Measurements from ENCODE around the gene PANK1.
A peak's percentile ranks its signal among the peaks of the same experiment; 100 is the strongest.
"Not testable (repeated sequence)": the region's sequence is repeated elsewhere in the genome, so short reads cannot be mapped to it uniquely, and the experiment has no call there.

The PANK1 gene

DNA sequence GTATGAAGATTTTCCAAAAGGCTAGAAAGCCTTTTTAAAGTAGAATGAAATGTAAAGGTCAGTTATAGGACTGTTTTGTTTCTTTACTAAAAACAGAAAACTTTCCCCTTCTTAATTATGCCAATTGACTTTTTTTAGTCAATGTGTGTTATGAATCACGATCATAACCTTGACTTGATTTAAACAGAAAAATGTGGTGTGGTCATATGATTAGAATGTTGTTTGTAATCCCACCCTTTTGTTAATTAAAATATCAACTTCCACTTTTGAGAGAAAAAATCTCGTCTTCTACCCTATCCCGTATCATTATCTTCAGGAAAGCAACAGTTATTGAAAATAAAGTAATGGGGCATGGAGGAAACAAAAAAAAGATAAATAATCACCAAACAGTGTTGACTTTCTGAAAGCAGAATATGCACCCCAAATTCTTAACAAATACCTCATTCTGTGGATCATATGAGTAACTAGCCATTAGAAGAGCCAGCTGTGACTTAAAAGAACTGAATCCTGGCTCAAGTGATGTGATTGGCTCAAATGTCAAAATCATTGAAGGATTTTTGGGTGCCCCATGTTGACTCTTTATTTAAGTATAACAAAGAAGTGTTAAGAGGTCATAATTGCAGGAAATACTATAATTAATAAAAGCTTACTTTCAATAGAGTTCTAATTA is 77.3 kb downstream of the PANK1 start:
- DNase-seq (ENCODE audit: low spot score): peak; percentile 20

DNA sequence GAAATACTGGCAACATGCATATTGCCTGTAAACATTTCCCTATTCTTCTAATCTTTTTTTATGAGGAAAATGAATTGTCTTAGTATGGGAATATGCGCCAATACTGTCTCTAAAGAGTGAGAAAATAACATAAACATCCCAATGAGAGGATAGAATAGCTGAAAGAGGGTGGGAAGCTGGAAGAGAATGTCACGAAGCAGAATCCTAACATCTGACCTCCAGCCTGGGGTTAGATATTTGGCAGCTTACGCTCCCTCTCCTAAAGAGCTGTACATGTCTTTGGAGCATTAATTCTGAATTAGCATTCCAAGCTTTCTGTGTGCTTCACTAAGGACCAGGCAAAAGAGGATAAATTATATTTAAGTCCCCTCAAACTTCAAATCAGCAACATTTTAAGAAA is 78.0 kb downstream of the PANK1 start:
- no peak for DNase-seq (ENCODE audit: low spot score)

DNA sequence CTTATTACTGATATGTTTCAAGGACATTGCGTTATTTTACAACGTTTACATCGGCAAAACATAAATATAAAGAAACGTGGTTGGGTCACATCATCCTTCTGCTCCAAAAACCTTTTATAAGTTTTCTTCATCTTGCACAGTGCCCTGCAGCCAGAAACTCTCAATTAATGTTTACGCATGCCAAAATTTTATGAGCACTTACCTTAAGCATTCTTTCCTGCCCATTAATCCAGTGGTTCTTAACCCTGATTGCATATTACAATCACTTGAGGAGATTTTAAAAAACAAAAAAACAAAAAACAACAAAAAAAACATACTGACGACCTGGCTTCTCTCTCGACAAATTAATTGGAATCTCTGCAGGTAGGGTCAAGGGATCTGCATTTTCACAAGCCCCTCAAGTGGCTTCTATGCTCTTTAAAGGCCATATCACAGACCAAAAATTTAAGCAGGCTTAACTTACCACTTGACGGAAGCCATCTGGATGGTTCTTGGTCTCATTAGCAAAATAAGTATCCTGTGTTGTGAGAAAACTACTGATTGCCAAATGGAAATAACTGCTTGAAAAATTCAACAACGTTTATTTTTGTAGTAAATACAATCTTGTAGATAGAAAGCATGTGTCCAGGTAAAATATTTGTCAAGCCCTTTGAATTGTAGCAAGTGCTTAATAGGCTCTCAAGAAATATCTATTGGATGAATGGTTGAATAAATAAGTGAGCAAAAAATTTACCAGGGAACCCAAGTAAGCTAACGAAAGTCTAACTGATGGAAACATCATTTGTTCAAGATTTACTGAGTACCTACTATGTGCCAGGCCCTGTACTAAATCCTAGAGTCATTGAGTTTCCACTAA is 78.7 kb downstream of the PANK1 start:
- DNase-seq (ENCODE audit: low spot score): no peak

DNA sequence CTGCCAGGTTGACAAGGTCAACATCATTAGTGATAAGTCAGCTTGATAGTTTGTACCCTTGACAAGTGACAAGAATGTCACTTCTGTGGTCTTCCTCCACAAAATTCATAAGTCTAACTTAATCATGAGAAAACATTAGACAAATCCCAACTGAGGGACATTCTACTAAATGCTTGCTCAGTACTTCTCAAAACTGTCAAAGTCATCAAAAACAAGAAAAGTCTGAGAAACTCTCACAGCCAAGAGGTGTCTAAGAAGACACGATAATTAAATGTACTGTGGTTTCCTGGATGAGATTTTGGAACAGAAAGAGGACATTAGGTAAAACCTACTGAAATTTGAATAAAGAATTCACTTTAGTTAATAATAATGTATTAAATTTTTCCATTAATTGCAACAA is 79.9 kb downstream of the PANK1 start:
- DNase-seq (ENCODE audit: low spot score): no peak

DNA sequence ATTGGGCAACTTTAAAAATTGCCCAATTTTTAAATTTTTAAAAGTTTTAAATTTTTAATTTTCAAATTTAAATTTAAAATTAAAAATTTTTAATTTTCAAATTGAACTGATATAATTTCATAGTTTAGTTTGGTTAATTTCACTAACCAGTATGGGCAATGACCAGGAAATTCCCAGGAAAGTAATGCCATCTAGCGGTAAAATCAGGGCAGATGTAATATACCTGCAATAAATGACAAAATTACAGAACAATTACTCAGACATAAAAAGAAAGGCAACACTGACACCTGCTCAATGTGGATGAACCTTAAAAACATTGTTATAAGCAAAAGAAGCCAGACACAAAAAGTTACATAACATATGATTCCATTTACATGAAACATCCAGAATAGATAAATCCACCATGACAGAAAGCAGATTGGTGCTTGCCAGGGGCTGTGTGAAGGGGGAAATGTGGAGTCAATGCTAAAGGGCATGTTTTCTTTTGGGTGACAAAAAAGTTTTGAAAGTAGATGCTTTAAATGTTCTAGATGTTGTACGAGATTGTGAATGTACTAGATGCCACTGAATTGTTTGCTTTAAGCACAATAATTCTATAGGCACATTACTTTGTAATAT is 81.1 kb downstream of the PANK1 start:
- peak; percentile 54 for DNase-seq (ENCODE audit: low spot score)

DNA sequence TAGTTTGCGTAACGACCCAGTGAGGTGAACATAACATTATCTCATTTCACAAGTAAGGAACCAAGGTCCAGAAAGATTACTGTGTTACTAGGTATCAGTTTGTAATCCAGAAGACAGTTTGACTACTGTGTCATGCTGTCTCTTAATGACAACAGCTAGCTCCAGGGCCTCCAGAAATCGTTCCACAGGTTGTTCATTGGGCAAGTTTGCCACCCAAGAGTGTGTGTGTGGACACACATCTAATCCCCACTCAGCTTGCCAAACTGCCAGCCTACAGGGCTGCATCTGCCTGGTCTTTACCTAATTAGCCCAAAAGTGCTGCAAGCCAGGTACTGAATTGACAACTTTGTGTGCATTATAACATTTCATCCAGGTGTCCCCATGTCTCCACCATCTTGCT is 81.7 kb downstream of the PANK1 start:
- DNase-seq (ENCODE audit: low spot score): no peak

DNA sequence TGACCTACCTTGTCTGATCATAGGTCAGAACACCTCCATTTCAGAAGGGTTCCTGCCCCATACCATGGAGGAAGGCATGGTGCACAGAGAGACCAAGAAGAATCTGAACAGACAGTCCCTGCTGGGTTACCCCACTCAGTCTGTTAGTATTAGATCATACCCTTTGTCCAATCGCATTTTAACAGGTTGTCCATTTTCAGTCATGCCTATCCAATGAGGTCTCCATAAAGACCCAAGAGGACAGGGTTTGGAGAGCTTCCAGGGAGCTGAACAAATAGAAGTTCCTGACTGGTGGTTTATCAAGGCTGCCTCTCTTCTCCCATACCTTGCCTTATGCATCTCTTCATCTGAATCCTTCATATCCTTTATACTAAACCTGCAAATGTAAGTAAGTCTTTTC is 88.4 kb downstream of the PANK1 start:
- DNase-seq (ENCODE audit: low spot score): no peak

DNA sequence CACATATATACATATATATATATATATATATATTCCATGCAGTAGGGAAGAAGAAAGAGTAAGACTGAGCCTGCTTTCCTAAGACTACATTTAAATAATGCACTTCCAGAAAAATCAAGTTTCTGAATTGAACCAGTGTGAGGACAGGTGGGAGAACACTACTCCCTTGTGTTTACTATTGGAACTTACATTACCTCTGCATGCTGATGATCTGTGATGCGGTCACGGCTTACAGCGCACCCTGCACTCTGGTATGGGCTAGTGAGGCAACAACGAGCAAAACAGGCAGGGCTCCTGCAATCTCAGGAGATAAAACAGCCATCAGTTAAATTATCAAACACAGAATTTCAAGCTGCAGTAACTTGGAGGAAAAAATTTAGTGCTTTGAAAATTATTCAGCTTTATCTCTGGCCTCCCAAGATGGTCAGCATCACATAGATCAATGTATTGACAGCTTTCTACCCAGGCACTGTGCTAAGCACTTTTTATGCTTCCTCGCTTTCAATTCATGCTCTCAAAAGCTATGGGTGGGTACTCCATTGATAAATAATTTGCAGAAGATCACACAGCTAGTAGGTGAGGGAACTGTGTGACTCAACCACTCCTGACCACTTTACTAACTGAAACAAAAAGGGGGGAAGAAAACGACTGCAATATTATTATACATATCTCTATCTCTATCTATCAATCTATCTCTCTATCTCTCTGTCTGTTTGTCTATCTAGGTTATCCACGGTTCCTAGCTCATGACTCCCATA is 89.2 kb downstream of the PANK1 start:
- DNase-seq (ENCODE audit: low spot score): no peak

DNA sequence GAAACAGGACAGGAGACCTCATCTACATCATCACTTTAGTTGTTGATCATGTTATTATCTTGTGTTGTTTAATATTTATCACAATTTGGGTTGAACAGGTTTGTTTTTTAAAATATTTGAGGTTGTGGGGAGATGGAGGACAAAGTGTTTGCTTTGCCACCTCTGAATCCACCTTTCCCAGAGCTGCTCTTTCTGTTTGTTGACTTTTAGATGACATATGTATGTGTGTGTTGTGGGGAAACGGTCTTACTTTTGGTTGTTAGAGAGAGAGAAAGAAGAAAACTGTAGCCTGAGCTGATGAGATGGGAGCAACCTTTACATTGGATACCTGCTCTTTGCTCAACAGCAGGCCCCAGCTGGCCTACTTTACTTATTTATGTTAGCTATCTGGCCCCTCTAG is 90.6 kb downstream of the PANK1 start:
- no peak for DNase-seq (ENCODE audit: low spot score)

DNA sequence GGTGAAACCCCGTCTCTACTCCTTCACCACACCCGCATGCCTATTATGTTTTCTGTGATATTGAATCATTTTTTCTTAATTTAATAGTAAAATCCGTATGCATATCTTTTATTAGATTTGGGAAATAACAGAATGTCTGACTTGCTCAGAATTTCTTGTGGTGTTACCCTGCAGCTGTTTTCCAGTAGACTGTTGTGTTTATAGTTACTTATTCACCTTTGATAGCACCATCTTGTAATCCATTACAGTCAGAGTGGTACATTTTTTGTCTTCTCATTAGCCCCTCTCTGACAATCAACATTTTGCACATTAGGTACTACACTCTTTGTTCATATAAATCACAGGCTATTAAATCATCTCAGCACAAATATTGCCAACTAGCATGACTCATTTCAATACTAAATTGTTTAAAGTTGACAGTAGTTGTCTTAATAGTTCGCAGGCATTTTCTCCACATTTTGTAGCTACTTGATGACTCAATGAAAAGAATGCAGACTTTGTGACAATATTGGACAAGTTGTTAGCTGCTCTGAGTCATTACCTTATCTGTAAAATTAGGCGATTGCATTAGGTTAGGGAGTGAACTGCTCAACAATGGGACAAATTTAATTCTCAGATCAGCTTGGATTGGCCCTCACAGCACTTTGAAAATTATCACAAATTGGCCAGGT is 91.8 kb downstream of the PANK1 start:
- peak; percentile 71 for DNase-seq (ENCODE audit: low spot score)

DNA sequence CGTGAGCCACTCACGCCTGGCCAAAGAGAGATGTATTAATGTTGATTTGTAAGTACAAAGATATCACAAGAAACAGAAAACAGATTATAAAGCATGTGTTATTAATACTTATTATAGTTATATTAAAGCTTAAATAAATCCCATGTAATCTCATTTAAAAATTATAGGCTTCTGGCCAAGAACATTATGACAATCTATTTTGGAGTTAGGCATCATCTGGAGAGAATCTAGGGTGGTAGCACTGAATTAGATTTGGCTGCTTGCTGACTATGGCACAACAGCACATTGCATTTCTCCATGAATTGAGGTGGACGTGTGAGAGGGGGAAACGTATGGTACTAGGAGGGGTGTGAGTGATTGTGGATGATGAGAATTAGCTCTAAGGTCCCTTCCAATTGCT is 92.8 kb downstream of the PANK1 start:
- no peak for DNase-seq (ENCODE audit: low spot score)

DNA sequence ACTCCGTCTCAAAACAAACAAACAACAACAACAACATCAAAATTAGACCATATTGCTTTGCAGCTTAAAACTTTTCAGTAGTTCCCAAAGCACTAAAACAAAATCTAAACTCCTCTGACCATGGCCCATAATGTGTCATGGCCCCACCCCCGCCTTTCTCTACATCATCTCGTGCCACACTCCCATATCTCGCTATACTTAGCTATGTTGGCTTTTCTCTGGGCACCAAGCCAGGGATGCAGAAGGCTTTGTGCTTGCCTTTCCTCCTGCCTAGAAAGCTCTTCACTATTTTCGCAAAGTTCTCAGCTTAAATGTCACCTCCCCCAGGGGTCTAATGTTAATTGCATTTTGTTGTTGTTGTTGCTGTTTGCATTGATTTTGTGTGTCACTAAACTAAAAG is 94.5 kb downstream of the PANK1 start:
- no peak for DNase-seq (ENCODE audit: low spot score)

DNA sequence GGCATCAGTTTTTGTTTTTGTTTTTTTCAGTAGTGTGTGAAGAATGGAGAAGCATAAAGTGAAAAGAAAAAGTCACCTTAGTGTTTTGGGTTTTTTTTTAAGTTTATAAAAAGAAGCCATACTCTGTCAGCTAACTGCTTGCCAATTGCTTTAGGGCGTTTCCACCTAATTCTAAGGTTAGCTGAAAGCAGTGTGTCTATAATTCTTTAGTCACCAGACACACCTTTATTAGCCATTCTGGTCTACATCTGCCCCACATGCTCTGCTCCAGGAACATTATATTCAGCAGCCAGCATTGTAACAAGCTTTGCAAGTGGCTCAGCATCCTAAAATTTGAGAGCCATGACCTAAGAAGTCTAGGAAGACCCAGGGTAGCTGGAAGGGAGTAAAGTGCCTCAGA is 95.5 kb downstream of the PANK1 start:
- no peak for DNase-seq (ENCODE audit: low spot score)

DNA sequence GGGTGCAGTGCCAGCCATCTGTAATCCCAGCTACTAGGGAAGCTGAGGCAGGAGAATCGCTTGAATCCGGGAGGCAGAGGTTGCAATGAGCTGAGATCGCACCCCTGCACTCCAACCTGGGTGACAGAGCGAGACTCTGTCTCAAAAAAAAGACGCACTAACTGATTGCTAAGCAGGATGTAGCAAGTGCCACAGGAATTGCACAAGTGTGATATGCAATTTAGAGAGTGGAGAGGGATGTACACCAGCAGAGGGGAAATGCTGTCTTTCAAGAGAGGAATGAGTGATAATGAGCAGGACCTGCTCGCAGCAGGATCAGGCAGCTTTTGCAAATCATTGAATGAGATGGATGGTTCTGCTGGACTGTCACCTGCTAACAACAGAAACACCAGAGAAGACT is 96.4 kb downstream of the PANK1 start:
- DNase-seq (ENCODE audit: low spot score): no peak

DNA sequence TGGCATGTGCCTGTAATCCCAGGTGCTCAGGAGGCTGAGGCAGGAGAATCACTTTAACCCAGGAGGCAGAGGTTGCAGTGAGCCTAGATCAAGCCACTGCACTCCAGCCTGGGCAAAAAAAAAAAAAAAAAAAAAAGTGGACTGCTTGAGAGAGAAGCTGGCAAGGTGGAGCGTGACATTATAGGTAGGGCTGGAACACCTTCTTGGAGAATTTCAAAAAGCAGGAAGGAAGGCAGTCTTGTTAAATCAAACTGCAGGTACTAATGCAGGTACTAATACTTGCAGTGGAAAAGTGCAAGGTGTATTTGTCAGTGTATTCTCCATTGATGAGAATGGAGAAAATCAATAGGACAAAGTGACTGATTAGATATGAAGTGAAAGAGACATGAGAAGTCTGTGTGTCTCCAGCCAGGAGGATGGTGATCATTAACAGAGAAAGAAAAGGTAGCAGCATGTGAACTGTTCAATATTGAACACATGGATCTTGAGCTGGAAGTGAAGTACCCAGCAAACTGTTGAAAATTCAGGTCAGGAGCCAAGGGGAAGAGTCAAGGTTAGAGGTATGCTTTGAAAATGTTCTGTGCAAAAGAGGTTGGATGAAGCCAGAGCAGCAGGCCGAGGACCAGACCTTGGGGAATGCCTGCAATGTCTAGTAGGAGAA is 97.1 kb downstream of the PANK1 start:
- DNase-seq (ENCODE audit: low spot score): no peak

DNA sequence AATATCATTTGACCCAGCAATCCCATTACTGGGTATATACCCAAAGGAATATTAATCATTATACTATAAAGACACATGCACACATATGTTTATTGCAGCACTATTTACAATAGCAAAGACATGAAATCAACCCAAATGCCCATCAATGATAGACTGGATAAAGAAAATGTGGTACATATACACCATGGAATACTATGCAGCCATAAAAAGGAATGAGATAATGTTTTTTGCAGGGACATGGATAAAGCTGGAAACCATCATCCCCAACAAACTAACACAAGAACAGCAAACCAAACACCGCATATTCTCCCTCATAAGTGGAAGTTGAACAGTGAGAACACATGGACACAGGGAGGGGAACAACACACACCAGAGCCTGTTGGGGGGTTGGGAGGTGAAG is 98.4 kb downstream of the PANK1 start:
- not testable (repeated sequence) for DNase-seq (ENCODE audit: low spot score)

DNA sequence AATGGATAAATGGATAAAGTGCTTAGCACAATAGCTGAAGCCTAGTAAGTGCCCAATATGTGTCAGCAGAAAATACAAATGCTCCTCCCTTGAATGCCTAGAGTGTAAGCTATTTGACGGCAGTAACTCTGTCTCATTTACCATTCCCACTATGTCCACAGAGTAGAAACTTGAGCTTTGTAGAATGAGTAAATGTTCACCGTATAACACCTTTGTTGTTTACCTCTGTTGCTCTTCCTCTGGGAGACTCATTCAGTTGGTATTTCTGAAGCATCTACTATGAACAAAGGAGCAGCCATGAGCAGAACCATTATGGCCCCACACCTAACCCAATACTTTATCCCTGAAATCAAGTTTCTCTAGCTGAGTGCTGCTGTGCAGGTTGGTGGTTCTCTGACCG is 101.2 kb downstream of the PANK1 start:
- DNase-seq (ENCODE audit: low spot score): no peak

DNA sequence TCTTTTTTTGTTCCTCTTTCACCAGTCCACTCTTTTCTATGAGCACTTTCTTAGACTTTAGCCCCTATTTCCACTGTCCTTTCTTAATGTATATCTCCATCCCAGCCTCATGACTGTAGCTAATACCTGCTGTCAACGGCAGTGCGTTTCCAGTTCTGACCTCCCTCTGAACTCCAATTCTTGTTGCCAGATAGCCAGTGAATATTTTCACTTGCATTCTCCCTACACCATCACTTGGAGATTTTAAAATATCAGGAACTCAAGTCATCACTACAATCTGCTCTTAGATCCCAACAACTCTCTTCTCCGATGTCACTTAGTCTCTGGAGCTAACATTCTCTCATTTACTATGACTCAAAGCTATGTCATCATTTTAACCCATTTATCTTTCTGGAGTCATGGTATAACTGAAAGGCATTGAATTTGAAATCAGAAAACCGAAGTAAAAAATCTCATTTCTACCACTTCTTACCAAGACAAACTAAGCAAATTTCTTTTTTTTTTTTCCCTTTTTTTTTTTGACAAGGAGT is 104.6 kb downstream of the PANK1 start:
- peak; percentile 39 for DNase-seq (ENCODE audit: low spot score)

DNA sequence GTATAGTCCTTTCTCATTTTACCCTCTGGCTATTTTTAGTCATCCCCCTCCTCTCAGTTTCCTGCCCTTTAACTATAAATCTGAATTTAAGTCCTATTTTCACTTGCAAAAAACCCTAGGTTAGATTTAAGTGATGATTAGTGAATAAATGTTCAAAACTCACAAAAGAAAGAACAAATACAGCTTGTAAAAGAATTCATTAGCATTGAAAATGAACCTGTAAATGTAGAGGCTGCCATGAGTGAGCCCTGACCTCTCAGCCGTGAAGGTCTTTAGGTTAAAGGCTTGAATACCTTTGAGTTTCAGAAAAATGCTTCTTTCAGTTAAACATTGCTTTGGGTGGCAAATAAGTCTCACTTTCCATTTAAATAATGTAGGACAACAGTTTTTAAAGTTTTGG is 107.7 kb downstream of the PANK1 start:
- no peak for DNase-seq (ENCODE audit: low spot score)

DNA sequence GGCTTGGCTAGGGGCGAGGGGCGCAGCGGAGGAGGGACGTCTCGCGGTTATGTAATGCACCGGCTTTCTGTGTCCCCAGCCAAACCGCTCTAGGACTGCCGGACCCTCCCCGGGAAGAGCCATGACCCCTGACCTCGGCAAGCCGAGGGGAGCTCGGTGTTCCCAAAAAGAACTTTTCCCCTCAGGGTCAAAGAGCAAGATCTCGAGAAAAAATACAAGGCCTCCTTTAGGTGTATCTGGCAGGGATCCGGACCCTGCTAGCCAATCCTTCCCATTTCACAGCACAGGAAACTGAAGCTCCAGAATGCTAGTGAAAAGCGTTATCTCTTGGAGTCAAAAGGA is 109.1 kb downstream of the PANK1 start:
- no peak for DNase-seq (ENCODE audit: low spot score)
